ENCODE data around the gene GUCA1A. TPM values are rescaled to one million over a fixed set of nuclear protein-coding genes. Genes with fewer than 3 reads are reported as not detected.
"Not testable (repeated sequence)": the region's sequence is repeated elsewhere in the genome, so short reads cannot be mapped to it uniquely, and the experiment has no call there.

Gene GUCA1A
- total RNA-seq, 1 experiment from 2014 or later: not detected

DNA sequence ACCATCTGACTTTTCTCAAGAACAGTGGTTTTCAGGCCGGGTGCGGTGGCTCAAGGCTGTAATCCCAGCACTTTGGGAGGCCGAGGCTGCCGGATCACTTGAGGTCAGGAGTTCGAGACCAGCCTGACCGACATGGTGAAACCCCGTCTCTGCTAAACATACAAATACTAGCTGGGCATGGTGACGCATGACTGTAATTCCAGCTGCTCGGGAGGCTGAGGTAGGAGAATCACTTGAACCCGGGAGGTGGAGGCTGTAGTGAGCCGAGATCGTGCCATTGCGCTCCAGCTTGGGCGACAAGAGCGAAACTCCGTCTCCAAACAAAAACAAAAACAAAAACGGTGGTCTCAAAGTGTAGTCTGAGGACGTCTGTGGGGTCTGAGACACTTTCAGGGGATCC lies 43.3 kb downstream of the GUCA1A start:
- H3K9me3 ChIP-seq, H3K27me3 ChIP-seq, DNase-seq: not testable (repeated sequence)
- Histone ChIP-seq H3K4me3 (peak overlapping the region; percentile 74), H3K36me3 (peaks cover 21% of the 10 kb centered on the region)

DNA sequence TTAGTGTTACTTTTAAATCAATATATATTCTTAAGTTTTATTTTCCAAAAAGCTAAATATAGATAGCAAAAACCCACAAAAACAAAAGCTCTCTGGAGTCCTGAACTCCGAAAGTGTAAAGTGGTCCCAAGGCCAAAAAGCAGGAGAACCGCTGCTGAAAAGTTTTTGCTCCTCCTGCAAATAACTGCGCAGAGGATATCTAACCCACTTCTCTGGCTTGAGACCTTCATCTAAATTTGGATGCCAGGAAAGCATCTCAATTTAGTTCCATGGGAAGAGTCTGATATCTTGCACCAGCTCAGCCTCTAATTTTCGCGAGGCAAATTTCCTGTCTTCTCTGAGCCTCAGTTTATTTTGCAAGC lies 44.0 kb downstream of the GUCA1A start:
- Histone ChIP-seq H3K9me3 (no peaks in the 10 kb centered on the region), H3K27me3 (no peaks in the 10 kb centered on the region), H3K4me3 (peak overlapping the region; percentile 74), H3K36me3 (peaks cover 15% of the 10 kb centered on the region)
- DNase-seq: no peak

DNA sequence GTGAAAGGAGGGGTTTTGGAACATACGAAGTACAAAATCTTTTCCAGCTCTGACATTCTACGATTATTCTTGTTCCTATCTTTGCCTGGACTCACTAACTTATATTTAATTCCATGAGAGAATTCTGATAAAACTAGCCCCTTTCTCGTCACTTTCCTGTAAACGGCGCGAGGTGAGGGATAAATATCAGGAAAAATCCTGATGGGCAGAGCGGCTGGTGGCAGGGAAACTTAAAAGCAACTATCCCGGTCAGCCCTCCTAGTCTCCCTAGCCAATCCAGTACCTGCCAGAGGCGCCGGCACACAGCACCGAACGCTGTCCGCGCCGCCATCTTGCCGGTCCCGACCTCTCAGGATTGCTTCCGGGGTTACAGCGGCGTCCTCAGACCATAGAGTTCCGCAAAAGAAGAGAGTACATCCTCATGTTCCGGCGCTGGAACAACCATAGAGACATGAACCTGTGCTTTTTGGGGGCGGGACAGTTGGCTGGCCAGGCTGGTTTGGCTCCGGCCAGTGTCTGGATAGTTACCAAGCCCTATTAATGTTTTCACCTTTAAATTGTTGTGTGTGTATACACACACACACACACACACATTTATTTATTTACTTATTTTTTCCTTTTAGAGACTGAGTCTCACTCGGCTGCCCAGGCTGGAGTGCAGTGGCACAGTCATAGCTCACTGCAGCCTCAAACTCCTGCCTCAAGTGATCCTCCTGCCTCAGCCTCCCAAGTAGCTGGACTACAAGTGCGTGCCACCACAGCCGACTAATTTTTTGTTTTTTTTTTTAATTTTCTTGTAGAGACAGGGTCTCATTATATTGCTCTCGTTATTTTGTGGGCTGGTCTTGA lies 44.6 kb downstream of the GUCA1A start, which contains the start of gene MRPS10:
Gene MRPS10 (minus strand): TSS at position 343 of the 849 bp plus-strand sequence. CDS start 12 bp downstream, at position 331.
- peak; percentile 87 for DNase-seq
- Histone ChIP-seq H3K9me3 (no peaks in the 10 kb centered on the region), H3K36me3 (peaks cover 12% of the 10 kb centered on the region), H3K4me3 (peak within 1 kb of the TSS; percentile 74), H3K27me3 (no peaks in the 10 kb centered on the region)

DNA sequence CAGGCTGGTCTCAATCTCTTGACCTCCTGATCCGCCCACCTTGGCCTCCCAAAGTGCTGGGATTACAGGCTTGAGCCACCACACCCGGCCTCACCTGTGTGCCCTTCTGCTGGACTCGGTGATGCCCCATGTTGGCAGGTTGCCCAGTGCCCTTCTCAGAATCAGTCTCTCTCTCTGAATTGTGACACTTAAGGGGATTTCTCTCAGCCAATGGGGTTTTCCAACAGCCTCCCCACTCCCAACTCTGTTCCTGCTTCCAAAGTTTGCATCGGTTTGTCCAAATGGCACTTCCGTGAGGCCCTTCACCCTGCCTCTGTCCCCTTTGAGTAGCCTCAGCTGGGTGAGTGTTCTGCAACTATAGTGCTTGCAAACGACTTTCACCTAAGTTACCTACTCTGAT lies 47.6 kb downstream of the GUCA1A start:
- DNase-seq: no peak
- H3K36me3 ChIP-seq: no peaks in the 10 kb centered on the region
- no peaks in the 10 kb centered on the region for H3K27me3 ChIP-seq
- no peak overlapping the region for H3K4me3 ChIP-seq
- H3K9me3 ChIP-seq: no peaks in the 10 kb centered on the region

DNA sequence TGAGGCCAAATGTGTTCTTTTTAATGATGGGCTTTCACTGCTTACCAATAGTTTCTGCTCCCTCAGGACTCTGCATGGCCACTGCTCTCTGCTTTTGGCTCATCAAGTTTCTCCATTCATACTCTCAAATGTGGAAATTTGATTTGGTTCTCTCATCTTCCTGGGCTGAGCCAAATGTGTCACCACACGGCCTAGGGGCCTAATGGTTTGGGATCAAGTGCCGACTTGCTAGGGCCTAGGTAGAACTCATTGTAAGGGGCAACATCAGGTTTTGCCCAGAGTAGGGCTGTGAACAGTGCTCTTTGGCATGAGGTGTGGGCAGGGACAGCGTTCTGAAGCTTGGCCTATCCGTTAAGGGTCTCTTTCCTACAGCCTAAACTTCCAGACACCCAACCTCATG lies 48.4 kb downstream of the GUCA1A start:
- H3K36me3 ChIP-seq: no peaks in the 10 kb centered on the region
- H3K4me3 ChIP-seq: no peak overlapping the region
- H3K27me3 ChIP-seq: no peaks in the 10 kb centered on the region
- H3K9me3 ChIP-seq: no peaks in the 10 kb centered on the region
- DNase-seq: no peak

DNA sequence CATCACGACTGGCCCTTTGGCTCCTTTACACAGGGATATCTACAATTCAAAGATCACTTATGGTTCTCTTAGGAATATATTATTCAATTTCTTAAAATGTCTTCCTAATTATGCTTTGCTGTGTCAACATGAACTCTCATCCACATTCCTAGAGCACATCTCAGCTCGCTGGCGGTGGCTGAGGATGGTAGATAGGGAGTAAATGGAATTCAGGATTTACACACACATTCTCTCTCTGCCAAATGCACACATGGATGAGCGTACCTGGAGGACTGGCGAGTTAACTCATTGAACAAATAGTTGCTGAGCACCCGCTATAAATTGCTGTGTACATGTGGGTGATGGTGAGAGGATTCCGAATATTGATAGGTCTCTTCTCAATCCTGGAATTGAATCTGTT lies 49.3 kb downstream of the GUCA1A start:
- Histone ChIP-seq H3K36me3 (no peaks in the 10 kb centered on the region; the same call in 1 of the 2 replicates), H3K9me3 (no peaks in the 10 kb centered on the region), H3K4me3 (no peak overlapping the region), H3K27me3 (no peaks in the 10 kb centered on the region)
- no peak for DNase-seq

DNA sequence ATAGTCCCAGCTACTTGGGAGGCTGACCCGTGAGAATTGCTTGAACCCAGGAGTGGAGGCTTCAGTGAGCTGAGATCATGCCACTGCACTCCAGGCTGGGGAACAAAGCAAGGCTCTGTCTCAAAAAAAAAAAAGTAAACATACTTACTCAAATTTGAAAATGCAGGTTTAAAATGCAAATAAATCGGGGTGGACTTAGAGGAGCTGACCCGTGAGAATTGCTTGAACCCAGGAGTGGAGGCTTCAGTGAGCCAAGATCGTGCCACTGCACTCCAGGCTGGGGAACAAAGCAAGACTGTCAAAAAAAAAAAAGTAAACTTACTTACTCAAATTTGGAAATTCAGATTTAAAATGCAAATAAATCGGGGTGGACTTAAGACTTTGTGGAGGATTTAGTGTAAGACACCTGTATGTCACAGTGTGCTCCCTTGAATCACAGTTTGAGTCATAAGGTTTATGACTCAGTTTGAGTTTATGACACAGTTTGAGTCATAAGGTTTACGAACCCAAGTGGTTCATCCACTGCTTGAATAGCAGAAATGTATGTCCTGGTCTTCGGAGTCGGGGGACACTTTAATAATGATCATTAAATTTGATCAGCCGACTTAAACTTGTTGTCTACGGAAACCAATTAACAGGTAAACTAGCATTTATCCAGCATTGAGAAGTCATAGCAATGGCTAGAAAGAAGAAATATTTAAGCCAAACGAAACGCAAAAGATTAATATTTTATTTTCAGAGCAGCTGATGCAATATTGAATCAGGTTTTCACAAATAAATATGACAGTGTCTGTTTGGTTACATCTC lies 51.3 kb downstream of the GUCA1A start:
- no peaks in the 10 kb centered on the region for H3K9me3 ChIP-seq
- no peak for DNase-seq
- H3K27me3 ChIP-seq: no peaks in the 10 kb centered on the region
- H3K4me3 ChIP-seq: no peak overlapping the region
- no peaks in the 10 kb centered on the region; the same call in none of the 2 replicates for H3K36me3 ChIP-seq

DNA sequence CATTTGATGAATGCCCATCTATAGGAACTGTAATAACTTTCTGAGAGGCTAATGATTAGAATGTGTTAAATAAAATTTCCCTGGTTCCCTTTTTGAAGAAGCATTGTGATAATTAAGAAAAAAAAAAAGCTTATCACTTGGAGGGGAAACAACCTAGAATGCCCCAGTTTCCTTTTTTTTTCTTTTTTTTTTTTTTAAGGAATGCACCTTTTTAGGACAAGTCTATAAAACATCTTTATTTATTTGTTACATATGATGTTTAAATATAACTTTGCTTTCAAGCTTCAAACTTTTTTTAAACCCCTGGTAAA lies 51.8 kb downstream of the GUCA1A start:
- Histone ChIP-seq H3K9me3 (no peaks in the 10 kb centered on the region), H3K4me3 (no peak overlapping the region), H3K27me3 (no peaks in the 10 kb centered on the region), H3K36me3 (no peaks in the 10 kb centered on the region; the same call in none of the 2 replicates)
- DNase-seq: no peak

DNA sequence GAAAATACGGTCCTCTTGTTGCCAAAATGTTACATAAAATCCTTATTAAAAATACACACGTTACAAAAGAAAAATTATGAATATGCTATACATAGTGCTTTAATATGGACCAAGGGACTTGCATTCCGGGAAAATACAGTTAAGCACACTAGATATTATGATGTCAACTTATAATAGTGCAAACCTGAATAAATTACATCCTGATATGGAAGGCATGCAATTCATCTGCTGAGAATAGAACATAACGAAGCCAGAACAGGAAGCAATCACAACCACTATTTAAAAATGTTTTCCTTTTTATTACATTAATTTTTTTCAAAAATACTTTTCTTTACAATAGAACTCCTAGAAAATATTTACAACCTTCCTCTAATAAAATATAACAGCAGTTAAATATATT lies 52.3 kb downstream of the GUCA1A start:
- Histone ChIP-seq H3K4me3 (no peak overlapping the region), H3K36me3 (no peaks in the 10 kb centered on the region; the same call in none of the 2 replicates), H3K9me3 (no peaks in the 10 kb centered on the region), H3K27me3 (no peaks in the 10 kb centered on the region)
- DNase-seq: no peak

DNA sequence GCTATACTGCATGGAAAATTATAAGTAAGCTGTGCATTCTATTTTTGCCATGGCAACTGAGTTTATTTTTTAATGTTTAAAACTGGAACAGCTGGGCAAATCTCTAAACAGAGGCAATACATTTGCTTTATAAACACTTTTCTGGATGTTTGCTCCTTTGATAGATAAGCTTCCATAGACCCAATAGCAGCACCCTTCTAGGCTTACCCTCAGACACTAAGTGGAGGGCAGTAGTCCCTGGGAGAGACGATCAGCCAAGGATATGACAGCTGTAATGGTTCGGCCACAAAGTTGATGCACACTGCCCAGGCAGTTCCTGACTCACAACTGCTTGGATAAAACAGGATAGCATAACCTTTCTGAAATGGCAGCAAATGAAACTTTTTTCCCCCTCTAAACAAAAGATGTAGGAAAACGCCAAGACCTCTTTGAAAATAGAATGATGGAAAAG lies 53.0 kb downstream of the GUCA1A start:
- Histone ChIP-seq H3K4me3 (no peak overlapping the region), H3K9me3 (no peaks in the 10 kb centered on the region), H3K27me3 (no peaks in the 10 kb centered on the region), H3K36me3 (no peaks in the 10 kb centered on the region; the same call in none of the 2 replicates)
- DNase-seq: peak; percentile 32

DNA sequence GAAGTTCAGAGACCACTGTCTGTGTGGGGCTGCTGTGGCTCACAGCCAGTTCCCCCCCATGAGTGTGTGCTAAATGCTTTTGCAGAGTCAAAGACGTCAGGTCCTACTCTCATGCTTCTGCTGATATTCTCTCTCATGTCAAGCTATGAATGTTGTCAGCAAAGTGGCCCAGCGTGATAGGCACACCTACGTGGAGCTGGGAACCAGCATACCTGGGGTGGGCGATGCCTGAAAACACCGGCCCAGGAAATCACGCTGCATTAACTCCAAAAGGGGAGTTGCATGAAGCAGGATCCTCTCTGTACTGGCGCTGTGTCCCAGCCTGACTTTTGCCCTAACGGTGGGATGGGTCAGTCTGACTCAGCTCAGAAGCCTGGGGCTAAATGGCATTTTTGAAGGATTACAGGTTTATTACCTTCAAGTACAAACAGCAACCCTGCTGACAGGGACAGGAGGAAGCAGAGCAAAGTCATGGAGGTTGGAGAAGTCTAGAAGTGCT lies 53.5 kb downstream of the GUCA1A start:
- H3K4me3 ChIP-seq: no peak overlapping the region
- H3K36me3 ChIP-seq: no peaks in the 10 kb centered on the region; the same call in none of the 2 replicates

DNA sequence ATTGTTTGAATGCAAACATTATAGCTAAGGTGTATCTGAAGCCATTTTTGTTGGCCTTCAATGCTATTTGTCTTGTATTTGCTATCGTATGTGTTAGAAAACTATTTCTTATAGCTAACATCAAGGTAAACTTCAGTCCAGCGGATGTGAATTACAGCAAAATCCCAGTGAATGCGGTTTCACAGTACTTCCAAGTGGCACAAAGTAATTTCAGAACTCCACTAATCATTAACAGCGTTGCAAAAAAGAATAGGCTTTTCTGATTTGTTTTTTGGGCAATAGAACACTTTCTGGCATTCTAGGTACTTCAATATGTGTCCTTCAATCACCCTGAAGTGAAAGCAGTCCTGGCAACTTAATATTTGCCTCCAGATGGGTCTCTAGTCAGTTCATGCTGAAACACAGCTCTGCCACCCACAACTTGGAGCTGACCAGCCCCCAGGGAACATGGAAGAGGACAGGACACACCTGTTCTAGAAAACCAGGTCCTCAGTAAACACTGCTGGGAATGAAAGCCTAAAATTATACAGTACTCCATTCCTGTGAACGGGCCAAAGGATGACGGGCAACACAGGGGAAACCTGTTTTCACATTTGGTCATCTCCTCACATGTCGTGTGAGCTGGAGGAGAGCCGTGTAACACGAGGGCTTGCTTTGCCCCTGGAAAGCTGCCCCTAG lies 54.1 kb downstream of the GUCA1A start:
- H3K4me3 ChIP-seq: no peak overlapping the region
- no peaks in the 10 kb centered on the region for H3K27me3 ChIP-seq
- H3K36me3 ChIP-seq: no peaks in the 10 kb centered on the region; the same call in none of the 2 replicates
- no peak for DNase-seq
- no peaks in the 10 kb centered on the region for H3K9me3 ChIP-seq

More for the DNA sequence above, 53.5 kb downstream of the GUCA1A start:
- DNase-seq: peak; percentile 51
- H3K27me3 ChIP-seq: no peaks in the 10 kb centered on the region
- no peaks in the 10 kb centered on the region for H3K9me3 ChIP-seq

DNA sequence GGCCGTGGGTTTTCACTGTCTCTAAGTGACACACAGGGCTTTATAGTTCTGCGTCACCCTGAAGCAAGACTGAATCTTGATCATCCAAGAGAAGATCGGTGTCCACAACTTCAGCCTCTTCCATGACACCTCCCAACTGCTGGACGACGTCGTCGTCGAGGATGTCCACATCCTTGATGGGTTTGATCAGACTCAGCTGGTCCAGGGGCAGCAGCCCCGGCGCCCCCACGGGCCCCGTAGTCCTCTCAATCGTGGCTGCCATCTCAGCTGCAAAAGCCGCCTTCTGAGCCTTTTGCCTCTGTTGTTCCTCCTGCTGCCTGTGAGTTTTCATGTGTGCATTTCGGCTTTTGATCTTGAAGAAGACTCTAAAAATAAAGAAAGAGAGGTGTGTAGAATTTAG lies 55.1 kb downstream of the GUCA1A start:
- Histone ChIP-seq H3K36me3 (no peaks in the 10 kb centered on the region; the same call in none of the 2 replicates), H3K27me3 (no peaks in the 10 kb centered on the region), H3K9me3 (no peaks in the 10 kb centered on the region), H3K4me3 (no peak overlapping the region)
- no peak for DNase-seq

Measured in MG63 (cell line).